Measurements from ENCODE around the gene RBBP8NL.
"Not testable (repeated sequence)": the region's sequence is repeated elsewhere in the genome, so short reads cannot be mapped to it uniquely, and the experiment has no call there.

RBBP8NL gene

GRCh38 chr20:62376112-62377063 lies 51.0 kb downstream of the RBBP8NL start:
- DNase-seq (ENCODE audit: low read depth): no peak

- no peak for DNase-seq (ENCODE audit: low read depth)
Measured at GRCh38 chr20:62374331-62375152, 52.8 kb downstream of the RBBP8NL start.

- DNase-seq (ENCODE audit: low read depth): not testable (repeated sequence)
Measured at GRCh38 chr20:62373631-62374179, 53.6 kb downstream of the RBBP8NL start.

GRCh38 chr20:62372042-62372993 lies 55.0 kb downstream of the RBBP8NL start:
- no peak for DNase-seq (ENCODE audit: low read depth)

- no peak for DNase-seq (ENCODE audit: low read depth)
Measured at GRCh38 chr20:62371588-62372041, 55.7 kb downstream of the RBBP8NL start.

GRCh38 chr20:62370807-62371587 lies 56.3 kb downstream of the RBBP8NL start:
- no peak for DNase-seq (ENCODE audit: low read depth)

GRCh38 chr20:62370115-62370806 lies 57.1 kb downstream of the RBBP8NL start:
- DNase-seq (ENCODE audit: low read depth): no peak

- DNase-seq (ENCODE audit: low read depth): no peak
Measured at GRCh38 chr20:62369815-62370114, 57.6 kb downstream of the RBBP8NL start.

GRCh38 chr20:62368976-62369814 lies 58.1 kb downstream of the RBBP8NL start:
- no peak for DNase-seq (ENCODE audit: low read depth)

- DNase-seq (ENCODE audit: low read depth): no peak
Measured at GRCh38 chr20:62368392-62368975, 58.9 kb downstream of the RBBP8NL start.

GRCh38 chr20:62367633-62368391 lies 59.5 kb downstream of the RBBP8NL start:
- no peak for DNase-seq (ENCODE audit: low read depth)

- DNase-seq (ENCODE audit: low read depth): no peak
Measured at GRCh38 chr20:62367136-62367632, 60.2 kb downstream of the RBBP8NL start, which contains the start of gene LAMA5. LAMA5 (minus strand) TSS chr20:62367312; CDS start chr20:62367245, 67 bp downstream.

- no peak for DNase-seq (ENCODE audit: low read depth)
Measured at GRCh38 chr20:62366370-62367135, 60.8 kb downstream of the RBBP8NL start.

- DNase-seq (ENCODE audit: low read depth): no peak
Measured at GRCh38 chr20:62365814-62366369, 61.4 kb downstream of the RBBP8NL start.

- DNase-seq (ENCODE audit: low read depth): no peak
Measured at GRCh38 chr20:62364911-62365736, 62.2 kb downstream of the RBBP8NL start.
